ENCODE results near the gene XIAP.
"Not testable (repeated sequence)": the region's sequence is repeated elsewhere in the genome, so short reads cannot be mapped to it uniquely, and the experiment has no call there.

XIAP gene

GRCh38 chrX:123859846-123860838 lies at the start of gene XIAP:
TSS of gene XIAP (plus strand) at chrX:123860053. CDS start at chrX:123885663, 25,610 bp downstream.
- Histone ChIP-seq H3K9ac (ENCODE audit: low read length) (peak within 1 kb of the TSS; percentile 45), H3K4me3 (ENCODE audit: low read length) (peak within 1 kb of the TSS; percentile 67), H3K4me1 (ENCODE audit: control insufficient read depth, insufficient read depth, low read length) (no peaks in the 10 kb centered on the region), H3K27me3 (ENCODE audit: control insufficient read depth, insufficient read depth, low read length) (no peaks in the 10 kb centered on the region), H3K27ac (ENCODE audit: low read depth, low read length) (peak within 1 kb of the TSS; percentile 95), H3K36me3 (ENCODE audit: control insufficient read depth, insufficient read depth, low read length) (no peaks in the 10 kb centered on the region)

- Histone ChIP-seq H3K36me3 (ENCODE audit: control insufficient read depth, insufficient read depth, low read length) (no peaks in the 10 kb centered on the region), H3K4me3 (ENCODE audit: low read length) (no peak overlapping the region), H3K9ac (ENCODE audit: low read length) (no peak overlapping the region), H3K27ac (ENCODE audit: low read depth, low read length) (no peak overlapping the region), H3K4me1 (ENCODE audit: control insufficient read depth, insufficient read depth, low read length) (no peaks in the 10 kb centered on the region), H3K27me3 (ENCODE audit: control insufficient read depth, insufficient read depth, low read length) (no peaks in the 10 kb centered on the region)
Measured at GRCh38 chrX:123814343-123814742, 45.5 kb upstream of the XIAP start.

DNA sequence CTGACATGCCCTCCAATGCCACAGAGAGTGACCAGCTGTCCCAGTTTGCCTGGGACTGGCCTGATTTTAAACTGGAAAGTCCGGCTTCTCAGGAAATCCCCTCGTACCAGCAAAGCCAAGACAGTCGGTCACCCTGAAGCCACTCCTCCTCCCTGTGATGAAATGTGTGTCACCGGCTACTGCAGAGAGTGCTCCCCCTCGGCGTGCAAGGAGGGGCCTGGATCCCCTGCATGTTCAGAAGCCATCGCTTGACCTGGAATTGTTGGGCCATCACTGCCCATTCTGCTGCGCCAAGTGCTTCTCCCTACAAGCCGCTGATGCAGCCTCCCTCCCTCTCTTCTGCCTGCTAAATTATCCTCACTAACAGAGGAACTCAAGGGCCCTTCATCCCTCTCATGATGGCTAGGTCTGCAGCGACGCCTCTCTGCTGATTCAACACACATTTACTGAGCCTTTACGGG lies 44.9 kb upstream of the XIAP start:
- H3K9ac ChIP-seq (ENCODE audit: low read length); H3K4me3 ChIP-seq (ENCODE audit: low read length); H3K27me3 ChIP-seq (ENCODE audit: control insufficient read depth, insufficient read depth, low read length); H3K27ac ChIP-seq (ENCODE audit: low read depth, low read length); H3K4me1 ChIP-seq (ENCODE audit: control insufficient read depth, insufficient read depth, low read length); H3K36me3 ChIP-seq (ENCODE audit: control insufficient read depth, insufficient read depth, low read length): not testable (repeated sequence)

- Histone ChIP-seq H3K4me3 (ENCODE audit: low read length) (no peak overlapping the region), H3K27me3 (ENCODE audit: control insufficient read depth, insufficient read depth, low read length) (no peaks in the 10 kb centered on the region), H3K36me3 (ENCODE audit: control insufficient read depth, insufficient read depth, low read length) (no peaks in the 10 kb centered on the region), H3K9ac (ENCODE audit: low read length) (no peak overlapping the region), H3K4me1 (ENCODE audit: control insufficient read depth, insufficient read depth, low read length) (no peaks in the 10 kb centered on the region), H3K27ac (ENCODE audit: low read depth, low read length) (no peak overlapping the region)
Measured at GRCh38 chrX:123817288-123817894, 42.5 kb upstream of the XIAP start.

DNA sequence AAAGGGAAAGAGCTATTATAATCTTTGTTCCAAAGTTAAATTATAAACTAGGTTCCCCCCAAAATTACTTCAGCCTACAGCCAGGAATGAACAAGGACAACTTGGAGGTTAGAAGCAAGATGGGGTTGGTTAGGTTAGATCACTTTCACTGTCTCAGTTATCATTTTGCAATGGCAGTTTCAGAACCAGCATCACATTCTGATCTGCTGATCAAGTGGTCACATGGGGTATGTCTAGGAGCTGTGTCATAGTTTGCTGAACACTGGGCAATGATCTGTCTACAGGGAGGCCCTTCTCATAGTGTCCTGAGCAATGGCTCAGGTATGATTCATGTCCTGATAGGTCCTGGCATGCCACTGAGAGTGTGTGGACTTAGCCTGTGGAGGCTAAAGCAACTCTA lies 41.6 kb upstream of the XIAP start:
- H3K36me3 ChIP-seq (ENCODE audit: control insufficient read depth, insufficient read depth, low read length) = no peaks in the 10 kb centered on the region
- H3K27me3 ChIP-seq (ENCODE audit: control insufficient read depth, insufficient read depth, low read length) = no peaks in the 10 kb centered on the region
- H3K9ac ChIP-seq (ENCODE audit: low read length) = no peak overlapping the region
- no peaks in the 10 kb centered on the region for H3K4me1 ChIP-seq (ENCODE audit: control insufficient read depth, insufficient read depth, low read length)
- H3K4me3 ChIP-seq (ENCODE audit: low read length) = no peak overlapping the region
- no peak overlapping the region for H3K27ac ChIP-seq (ENCODE audit: low read depth, low read length)

- Histone ChIP-seq H3K9ac (ENCODE audit: low read length) (no peak overlapping the region), H3K4me3 (ENCODE audit: low read length) (no peak overlapping the region), H3K4me1 (ENCODE audit: control insufficient read depth, insufficient read depth, low read length) (no peaks in the 10 kb centered on the region), H3K27me3 (ENCODE audit: control insufficient read depth, insufficient read depth, low read length) (no peaks in the 10 kb centered on the region), H3K27ac (ENCODE audit: low read depth, low read length) (no peak overlapping the region), H3K36me3 (ENCODE audit: control insufficient read depth, insufficient read depth, low read length) (no peaks in the 10 kb centered on the region)
Measured at GRCh38 chrX:123822965-123823364, 36.9 kb upstream of the XIAP start.

GRCh38 chrX:123830309-123830708 lies 29.5 kb upstream of the XIAP start:
- Histone ChIP-seq H3K36me3 (ENCODE audit: control insufficient read depth, insufficient read depth, low read length) (no peaks in the 10 kb centered on the region), H3K4me1 (ENCODE audit: control insufficient read depth, insufficient read depth, low read length) (no peaks in the 10 kb centered on the region), H3K27me3 (ENCODE audit: control insufficient read depth, insufficient read depth, low read length) (no peaks in the 10 kb centered on the region), H3K9ac (ENCODE audit: low read length) (no peak overlapping the region), H3K4me3 (ENCODE audit: low read length) (no peak overlapping the region), H3K27ac (ENCODE audit: low read depth, low read length) (no peak overlapping the region)

- Histone ChIP-seq H3K9ac (ENCODE audit: low read length) (no peak overlapping the region), H3K4me3 (ENCODE audit: low read length) (no peak overlapping the region), H3K27ac (ENCODE audit: low read depth, low read length) (no peak overlapping the region), H3K36me3 (ENCODE audit: control insufficient read depth, insufficient read depth, low read length) (no peaks in the 10 kb centered on the region), H3K27me3 (ENCODE audit: control insufficient read depth, insufficient read depth, low read length) (no peaks in the 10 kb centered on the region), H3K4me1 (ENCODE audit: control insufficient read depth, insufficient read depth, low read length) (no peaks in the 10 kb centered on the region)
Measured at GRCh38 chrX:123833387-123833786, 26.5 kb upstream of the XIAP start.

GRCh38 chrX:123834116-123834515 lies 25.7 kb upstream of the XIAP start:
- no peak overlapping the region for H3K4me3 ChIP-seq (ENCODE audit: low read length)
- H3K27me3 ChIP-seq (ENCODE audit: control insufficient read depth, insufficient read depth, low read length) = no peaks in the 10 kb centered on the region
- H3K27ac ChIP-seq (ENCODE audit: low read depth, low read length) = no peak overlapping the region
- H3K36me3 ChIP-seq (ENCODE audit: control insufficient read depth, insufficient read depth, low read length) = no peaks in the 10 kb centered on the region
- H3K4me1 ChIP-seq (ENCODE audit: control insufficient read depth, insufficient read depth, low read length) = no peaks in the 10 kb centered on the region
- no peak overlapping the region for H3K9ac ChIP-seq (ENCODE audit: low read length)

- H3K27me3 ChIP-seq (ENCODE audit: control insufficient read depth, insufficient read depth, low read length) = no peaks in the 10 kb centered on the region
- H3K9ac ChIP-seq (ENCODE audit: low read length) = no peak overlapping the region
- H3K4me1 ChIP-seq (ENCODE audit: control insufficient read depth, insufficient read depth, low read length) = no peaks in the 10 kb centered on the region
- no peak overlapping the region for H3K27ac ChIP-seq (ENCODE audit: low read depth, low read length)
- H3K36me3 ChIP-seq (ENCODE audit: control insufficient read depth, insufficient read depth, low read length) = no peaks in the 10 kb centered on the region
- H3K4me3 ChIP-seq (ENCODE audit: low read length) = no peak overlapping the region
Measured at GRCh38 chrX:123835661-123836371, 24.0 kb upstream of the XIAP start.

- H3K36me3 ChIP-seq (ENCODE audit: control insufficient read depth, insufficient read depth, low read length); H3K27me3 ChIP-seq (ENCODE audit: control insufficient read depth, insufficient read depth, low read length); H3K4me1 ChIP-seq (ENCODE audit: control insufficient read depth, insufficient read depth, low read length); H3K27ac ChIP-seq (ENCODE audit: low read depth, low read length); H3K9ac ChIP-seq (ENCODE audit: low read length); H3K4me3 ChIP-seq (ENCODE audit: low read length): not testable (repeated sequence)
Measured at GRCh38 chrX:123845129-123845528, 14.7 kb upstream of the XIAP start.

DNA sequence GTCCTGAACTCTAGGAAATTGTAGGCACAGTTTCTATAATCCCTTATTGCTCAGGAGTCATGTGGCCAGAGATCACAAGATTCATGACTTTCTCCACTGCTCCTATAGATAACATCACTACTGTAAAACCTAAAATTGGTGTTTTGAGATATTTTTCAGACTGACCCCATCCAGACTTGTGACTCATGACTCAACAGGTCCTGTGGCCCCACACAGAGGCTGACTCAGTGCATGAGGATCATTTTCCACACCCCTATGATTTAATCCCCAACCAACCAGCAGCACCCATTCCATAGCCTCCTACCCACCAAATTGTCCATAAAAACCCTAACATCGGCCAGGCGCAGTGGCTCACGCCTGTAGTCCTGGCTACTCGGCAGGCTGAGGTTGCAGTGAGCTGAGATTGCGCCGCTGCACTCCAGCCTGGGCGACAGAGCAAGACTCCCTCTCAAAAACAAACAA lies 13.2 kb upstream of the XIAP start:
- H3K27ac ChIP-seq (ENCODE audit: low read depth, low read length) = no peak overlapping the region
- no peak overlapping the region for H3K9ac ChIP-seq (ENCODE audit: low read length)
- no peaks in the 10 kb centered on the region for H3K4me1 ChIP-seq (ENCODE audit: control insufficient read depth, insufficient read depth, low read length)
- no peaks in the 10 kb centered on the region for H3K27me3 ChIP-seq (ENCODE audit: control insufficient read depth, insufficient read depth, low read length)
- no peak overlapping the region for H3K4me3 ChIP-seq (ENCODE audit: low read length)
- H3K36me3 ChIP-seq (ENCODE audit: control insufficient read depth, insufficient read depth, low read length) = no peaks in the 10 kb centered on the region
